ENCODE measurements around the gene KREMEN2. TPM values are rescaled to one million over a fixed set of nuclear protein-coding genes. Genes with fewer than 3 reads are reported as not detected.
A peak's percentile ranks its signal among the peaks of the same experiment; 100 is the strongest.

The KREMEN2 gene
- total and polyA plus RNA-seq, 9 of the 15 experiments (the other 6 are each of a cell fraction or from before 2014, with no cell fraction given), result 0.04 to 7.7 (median 1.5) TPM; not detected in 1

DNA sequence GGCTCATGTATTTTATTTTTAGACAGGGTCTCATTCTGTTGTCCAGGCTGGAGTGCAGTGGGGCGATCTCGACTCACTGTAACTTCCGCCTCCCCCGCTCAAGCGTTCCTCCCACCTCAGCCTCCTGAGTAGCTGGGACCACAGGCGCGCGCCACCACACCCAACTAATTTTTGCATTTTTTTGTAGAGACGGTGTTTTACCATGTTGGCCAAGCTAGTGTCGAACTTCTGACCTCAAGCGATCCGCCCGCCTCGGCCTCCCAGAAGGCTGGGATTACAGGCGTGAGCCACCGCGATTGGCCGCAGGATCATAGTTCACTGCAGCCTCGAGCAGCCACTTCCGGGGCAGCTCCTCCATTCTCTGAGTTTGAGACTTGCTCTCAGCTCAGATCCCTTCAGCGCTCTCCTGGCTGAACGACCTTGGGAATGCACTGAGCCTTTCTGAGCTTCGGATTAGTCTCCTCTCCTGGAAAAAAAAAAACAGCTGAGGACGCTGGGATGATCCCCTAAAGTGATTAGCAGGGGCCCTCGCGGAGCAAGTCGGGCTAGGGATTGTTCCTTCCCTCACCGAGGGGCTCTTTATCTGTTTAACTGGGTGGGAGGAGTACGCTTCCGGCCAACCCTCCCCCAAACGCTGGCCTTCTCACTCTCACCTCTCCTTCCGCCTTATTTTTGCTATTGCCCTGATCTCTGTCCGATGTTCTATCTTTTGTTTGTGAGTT, 17.3 kb downstream of the KREMEN2 start (continued):
- TF ChIP-seq TRIM25 (IDR thresholded peaks at IDR 0.05; ENCODE audit: borderline replicate concordance) (0 out of 2 replicates have a peak, but pooled peaks have one; percentile 57), RFX1 (IDR thresholded peaks at IDR 0.05) (no peak), NFE2 (IDR thresholded peaks at IDR 0.05; ENCODE audit: low read depth) (no peak), ZNF431 (CRISPR knock-in tag; IDR thresholded peaks at IDR 0.05) (0 out of 2 replicates have a peak, but pooled peaks have one; percentile 24), USF1 (CRISPR knock-in tag; IDR thresholded peaks at IDR 0.05) (no peak), CHD4 (IDR thresholded peaks at IDR 0.05; ENCODE audit: insufficient read depth, insufficient replicate concordance, low read depth, low read length, poor library complexity, severe bottlenecking) (peak; percentile 25), SMARCA4 (IDR thresholded peaks at IDR 0.05) (peak; percentile 71; the same call in 1 of the 2 replicates), ZBTB2 (IDR thresholded peaks at IDR 0.05) (peak; percentile 14; the same call in 1 of the 2 replicates), POLR2H (tag; IDR thresholded peaks at IDR 0.05; ENCODE audit: low read depth) (peak; percentile 67; the same call in 1 of the 2 replicates), BHLHE40 (IDR thresholded peaks at IDR 0.05; ENCODE audit: low read length) (0 out of 2 replicates have a peak, but pooled peaks have one; percentile 4), HDAC2 (IDR thresholded peaks at IDR 0.05) (peak; percentile 24; the same call in 1 of the 2 replicates), MTA1 (IDR thresholded peaks at IDR 0.05; ENCODE audit: borderline replicate concordance) (peak; percentile 72; the same call in 1 of the 2 replicates)
- TF ChIP-seq, protein P1, sequence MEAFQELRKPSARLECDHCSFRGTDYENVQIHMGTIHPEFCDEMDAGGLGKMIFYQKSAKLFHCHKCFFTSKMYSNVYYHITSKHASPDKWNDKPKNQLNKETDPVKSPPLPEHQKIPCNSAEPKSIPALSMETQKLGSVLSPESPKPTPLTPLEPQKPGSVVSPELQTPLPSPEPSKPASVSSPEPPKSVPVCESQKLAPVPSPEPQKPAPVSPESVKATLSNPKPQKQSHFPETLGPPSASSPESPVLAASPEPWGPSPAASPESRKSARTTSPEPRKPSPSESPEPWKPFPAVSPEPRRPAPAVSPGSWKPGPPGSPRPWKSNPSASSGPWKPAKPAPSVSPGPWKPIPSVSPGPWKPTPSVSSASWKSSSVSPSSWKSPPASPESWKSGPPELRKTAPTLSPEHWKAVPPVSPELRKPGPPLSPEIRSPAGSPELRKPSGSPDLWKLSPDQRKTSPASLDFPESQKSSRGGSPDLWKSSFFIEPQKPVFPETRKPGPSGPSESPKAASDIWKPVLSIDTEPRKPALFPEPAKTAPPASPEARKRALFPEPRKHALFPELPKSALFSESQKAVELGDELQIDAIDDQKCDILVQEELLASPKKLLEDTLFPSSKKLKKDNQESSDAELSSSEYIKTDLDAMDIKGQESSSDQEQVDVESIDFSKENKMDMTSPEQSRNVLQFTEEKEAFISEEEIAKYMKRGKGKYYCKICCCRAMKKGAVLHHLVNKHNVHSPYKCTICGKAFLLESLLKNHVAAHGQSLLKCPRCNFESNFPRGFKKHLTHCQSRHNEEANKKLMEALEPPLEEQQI (IDR thresholded peaks at IDR 0.05), result no peak
- TF ChIP-seq, protein P2, sequence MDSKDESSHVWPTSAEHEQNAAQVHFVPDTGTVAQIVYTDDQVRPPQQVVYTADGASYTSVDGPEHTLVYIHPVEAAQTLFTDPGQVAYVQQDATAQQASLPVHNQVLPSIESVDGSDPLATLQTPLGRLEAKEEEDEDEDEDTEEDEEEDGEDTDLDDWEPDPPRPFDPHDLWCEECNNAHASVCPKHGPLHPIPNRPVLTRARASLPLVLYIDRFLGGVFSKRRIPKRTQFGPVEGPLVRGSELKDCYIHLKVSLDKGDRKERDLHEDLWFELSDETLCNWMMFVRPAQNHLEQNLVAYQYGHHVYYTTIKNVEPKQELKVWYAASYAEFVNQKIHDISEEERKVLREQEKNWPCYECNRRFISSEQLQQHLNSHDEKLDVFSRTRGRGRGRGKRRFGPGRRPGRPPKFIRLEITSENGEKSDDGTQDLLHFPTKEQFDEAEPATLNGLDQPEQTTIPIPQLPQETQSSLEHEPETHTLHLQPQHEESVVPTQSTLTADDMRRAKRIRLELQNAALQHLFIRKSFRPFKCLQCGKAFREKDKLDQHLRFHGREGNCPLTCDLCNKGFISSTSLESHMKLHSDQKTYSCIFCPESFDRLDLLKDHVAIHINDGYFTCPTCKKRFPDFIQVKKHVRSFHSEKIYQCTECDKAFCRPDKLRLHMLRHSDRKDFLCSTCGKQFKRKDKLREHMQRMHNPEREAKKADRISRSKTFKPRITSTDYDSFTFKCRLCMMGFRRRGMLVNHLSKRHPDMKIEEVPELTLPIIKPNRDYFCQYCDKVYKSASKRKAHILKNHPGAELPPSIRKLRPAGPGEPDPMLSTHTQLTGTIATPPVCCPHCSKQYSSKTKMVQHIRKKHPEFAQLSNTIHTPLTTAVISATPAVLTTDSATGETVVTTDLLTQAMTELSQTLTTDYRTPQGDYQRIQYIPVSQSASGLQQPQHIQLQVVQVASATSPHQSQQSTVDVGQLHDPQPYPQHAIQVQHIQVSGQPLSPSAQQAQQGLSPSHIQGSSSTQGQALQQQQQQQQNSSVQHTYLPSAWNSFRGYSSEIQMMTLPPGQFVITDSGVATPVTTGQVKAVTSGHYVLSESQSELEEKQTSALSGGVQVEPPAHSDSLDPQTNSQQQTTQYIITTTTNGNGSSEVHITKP (IDR thresholded peaks at IDR 0.05; ENCODE audit: partially characterized antibody), result peak; percentile 34
- TF ChIP-seq, protein P3, sequence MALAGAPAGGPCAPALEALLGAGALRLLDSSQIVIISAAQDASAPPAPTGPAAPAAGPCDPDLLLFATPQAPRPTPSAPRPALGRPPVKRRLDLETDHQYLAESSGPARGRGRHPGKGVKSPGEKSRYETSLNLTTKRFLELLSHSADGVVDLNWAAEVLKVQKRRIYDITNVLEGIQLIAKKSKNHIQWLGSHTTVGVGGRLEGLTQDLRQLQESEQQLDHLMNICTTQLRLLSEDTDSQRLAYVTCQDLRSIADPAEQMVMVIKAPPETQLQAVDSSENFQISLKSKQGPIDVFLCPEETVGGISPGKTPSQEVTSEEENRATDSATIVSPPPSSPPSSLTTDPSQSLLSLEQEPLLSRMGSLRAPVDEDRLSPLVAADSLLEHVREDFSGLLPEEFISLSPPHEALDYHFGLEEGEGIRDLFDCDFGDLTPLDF (CRISPR knock-in tag; IDR thresholded peaks at IDR 0.05), result no peak

Measured in K562 (cell line).